WTC11 (cell line): ENCODE measurements around the gene RGS14. TPM values are rescaled to one million over a fixed set of nuclear protein-coding genes. Genes with fewer than 3 reads are reported as not detected.

Experiments
- ATAC-seq: fragments of 200-7000 bp; cut with Tn5 transposase; 2 replicates; pipeline ENCODE4 v1.10.0; 2021; ENCODE audit warnings: mild to moderate bottlenecking, moderate library complexity
- CTCF ChIA-PET: fragments of 300-600 bp; sonication (Branson Sonifier 250); formaldehyde crosslinking; loops from one replicate; lab custom pipeline; 2021; ENCODE audit warnings: antibody characterized with exemption; lab: Charles Lee
- POLR2A ChIA-PET: fragments of 350-600 bp; sonication (Branson Sonifier 250); formaldehyde crosslinking; loops from one replicate; lab custom pipeline; 2021; ENCODE audit warnings: antibody characterized with exemption; lab: Charles Lee
- DNase-seq: peaks from one replicate; pipeline ENCODE4 v3.0.0; 2021; ENCODE audit warnings: low spot score
- H3K27ac Mint-ChIP-seq: 2 replicates; pipeline ENCODE4 v1.8.0; 2021; ENCODE audit warnings: mixed read lengths
- H3K27me3 Mint-ChIP-seq: 2 replicates; pipeline ENCODE4 v1.8.0; 2021; ENCODE audit warnings: low read depth, mild to moderate bottlenecking, moderate library complexity, mixed read lengths
- H3K36me3 Mint-ChIP-seq: 2 replicates; pipeline ENCODE4 v1.8.0; 2021; ENCODE audit warnings: mixed read lengths
- H3K4me1 Mint-ChIP-seq: 2 replicates; pipeline ENCODE4 v1.8.0; 2022; ENCODE audit warnings: mixed read lengths
- H3K4me3 Mint-ChIP-seq: 2 replicates; pipeline ENCODE4 v1.8.0; 2021; ENCODE audit warnings: mild to moderate bottlenecking, moderate library complexity, mixed read lengths
- H3K9me3 Mint-ChIP-seq: 2 replicates; pipeline ENCODE4 v1.8.0; 2021; ENCODE audit warnings: mixed read lengths
- CREB1 ChIP-seq: sonication (generic); formaldehyde crosslinking; IDR thresholded peaks from 2 replicates; pipeline ENCODE4 v1.8.0; 2023; ENCODE audit warnings: mild to moderate bottlenecking, missing genetic modification reagents
- CREM ChIP-seq: sonication (generic); formaldehyde crosslinking; IDR thresholded peaks from 2 replicates; pipeline ENCODE4 v1.8.1; 2022; ENCODE audit warnings: mild to moderate bottlenecking, missing genetic modification reagents, moderate library complexity
- ETV6 ChIP-seq: sonication (generic); formaldehyde crosslinking; IDR thresholded peaks from 2 replicates; pipeline ENCODE4 v1.8.1; 2022; ENCODE audit warnings: mild to moderate bottlenecking, missing genetic modification reagents
- FOXK1 ChIP-seq: sonication (generic); formaldehyde crosslinking; IDR thresholded peaks from 2 replicates; pipeline ENCODE4 v1.8.0; 2022; ENCODE audit warnings: mild to moderate bottlenecking, moderate library complexity, missing genetic modification reagents
- HMGA2 ChIP-seq: fragments of 250-450 bp; sonication (Bioruptor Pico); IDR thresholded peaks from 2 replicates; pipeline ENCODE4 v1.4.0; 2021; ENCODE audit warnings: mild to moderate bottlenecking, moderate library complexity
- MAX ChIP-seq: sonication (generic); formaldehyde crosslinking; IDR thresholded peaks from 2 replicates; pipeline ENCODE4 v1.8.0; 2022; ENCODE audit warnings: mild to moderate bottlenecking, missing genetic modification reagents
- MXD4 ChIP-seq: fragments of 250-450 bp; sonication (Bioruptor Pico); IDR thresholded peaks from 2 replicates; pipeline ENCODE4 v1.8.0; 2021; ENCODE audit warnings: mild to moderate bottlenecking, moderate library complexity, borderline replicate concordance
- MYBL2 ChIP-seq: sonication (generic); formaldehyde crosslinking; IDR thresholded peaks from 2 replicates; pipeline ENCODE4 v1.8.1; 2023; ENCODE audit warnings: mild to moderate bottlenecking, moderate library complexity, missing genetic modification reagents
- NFE2L1 ChIP-seq: sonication (generic); formaldehyde crosslinking; IDR thresholded peaks from 2 replicates; pipeline ENCODE4 v1.8.1; 2023; ENCODE audit warnings: missing genetic modification reagents
- OVOL2 ChIP-seq: fragments of 250-450 bp; sonication (Bioruptor Pico); IDR thresholded peaks from 2 replicates; pipeline ENCODE4 v1.9.0; 2021; ENCODE audit warnings: mild to moderate bottlenecking, borderline replicate concordance
- RELA ChIP-seq: sonication (generic); formaldehyde crosslinking; IDR thresholded peaks from 2 replicates; pipeline ENCODE4 v1.8.1; 2022; ENCODE audit warnings: missing genetic modification reagents, mild to moderate bottlenecking, borderline replicate concordance
- SMAD4 ChIP-seq: sonication (generic); formaldehyde crosslinking; IDR thresholded peaks from 2 replicates; pipeline ENCODE4 v1.8.0; 2022; ENCODE audit warnings: mild to moderate bottlenecking, missing genetic modification reagents
- STAT6 ChIP-seq: sonication (generic); formaldehyde crosslinking; conservative IDR thresholded peaks from 2 replicates; pipeline ENCODE4 v1.8.1; 2023; ENCODE audit warnings: mild to moderate bottlenecking, low read depth, missing genetic modification reagents, moderate library complexity
- TEAD1 ChIP-seq: sonication (generic); formaldehyde crosslinking; IDR thresholded peaks from 2 replicates; pipeline ENCODE4 v1.8.0; 2022; ENCODE audit warnings: mild to moderate bottlenecking, missing genetic modification reagents
- TP53 ChIP-seq: sonication (generic); formaldehyde crosslinking; IDR thresholded peaks from 2 replicates; pipeline ENCODE4 v1.8.1; 2023; ENCODE audit warnings: mild to moderate bottlenecking, missing genetic modification reagents
- ZBTB21 ChIP-seq: sonication (generic); formaldehyde crosslinking; IDR thresholded peaks from 2 replicates; pipeline ENCODE4 v1.8.1; 2023; ENCODE audit warnings: mild to moderate bottlenecking, missing genetic modification reagents, borderline replicate concordance
- ZNF138 ChIP-seq: sonication (generic); formaldehyde crosslinking; conservative IDR thresholded peaks from 2 replicates; pipeline ENCODE4 v1.8.1; 2022; ENCODE audit warnings: mild to moderate bottlenecking, moderate library complexity, missing genetic modification reagents
- ZNF396 ChIP-seq: fragments of 250-450 bp; sonication (Bioruptor Pico); IDR thresholded peaks from 2 replicates; pipeline ENCODE4 v1.8.0; 2021; ENCODE audit warnings: mild to moderate bottlenecking, moderate library complexity, borderline replicate concordance
- ZNF425 ChIP-seq: fragments of 250-450 bp; sonication (Bioruptor Pico); conservative IDR thresholded peaks from 2 replicates; pipeline ENCODE4 v1.9.0; 2021; ENCODE audit warnings: mild to moderate bottlenecking
- total RNA-seq: library from RNA; stranded (reverse); gene quantifications from 3 replicates; pipeline ENCODE4 v1.2.3, GENCODE V29; 2021

The RGS14 gene
- total RNA-seq, 1 experiment from 2014 or later: 74.6 TPM

GRCh38 chr5:177370488-177371119 is 12.9 kb downstream of the RGS14 start (continued):
- TF ChIP-seq HMGA2 (CRISPR knock-in tag) (no peak), MAX (peak; percentile 90; the same call in 1 of the 2 replicates), TP53 (CRISPR knock-in tag) (peak; percentile 87; the same call in 1 of the 2 replicates), OVOL2 (CRISPR knock-in tag) (no peak), ETV6 (0 out of 2 replicates have a peak, but pooled peaks have one; percentile 49), SMAD4 (no peak), CREB1 (no peak), CREM (CRISPR knock-in tag) (no peak), MXD4 (no peak), FOXK1 (CRISPR knock-in tag) (peak; percentile 56; the same call in 1 of the 2 replicates), MYBL2 (no peak), ZNF138 (CRISPR knock-in tag) (0 out of 2 replicates have a peak, but pooled peaks have one; percentile 40), ZBTB21 (peak; percentile 84)
- TF ChIP-seq, all 79 proteins: peak for 16

GRCh38 chr5:177371120-177372033 is 13.7 kb downstream of the RGS14 start:
- peak overlapping the region; percentile 72 for H3K27ac Mint-ChIP-seq
- no peaks in the 10 kb centered on the region for H3K9me3 Mint-ChIP-seq
- ChIA-PET CTCF (interaction anchor here (0.6 to 13.2 kb wide), 41 partner anchors 7 to 829 kb away, joined by 3 to 216 read pairs (median 7); partner anchors contain the start of genes F12, FGFR4, GRK6 and LMAN2), POLR2A (interaction anchor here (0.6 to 1.8 kb wide), 12 partner anchors 11 to 166 kb away, joined by 3 to 9 read pairs (median 4); partner anchors contain the start of genes GRK6, LMAN2, MXD3 and PDLIM7)
- 0 out of 2 replicates have a peak, but pooled peaks have one; percentile 12 for TF ChIP-seq ETV6
- TF ChIP-seq FOXK1 (CRISPR knock-in tag): peak; percentile 10; the same call in 1 of the 2 replicates
- TF ChIP-seq STAT6 (CRISPR knock-in tag): no peak
- no peak for TF ChIP-seq NFE2L1 (CRISPR knock-in tag)
- TF ChIP-seq MAX: peak; percentile 32; the same call in 1 of the 2 replicates
- no peak for ATAC-seq
- peaks cover 5% of the 10 kb centered on the region for H3K27me3 Mint-ChIP-seq
- H3K4me1 Mint-ChIP-seq: peaks cover 50% of the 10 kb centered on the region
- peak overlapping the region; percentile 66 for H3K4me3 Mint-ChIP-seq
- peaks cover 13% of the 10 kb centered on the region for H3K36me3 Mint-ChIP-seq
- no peak for DNase-seq

GRCh38 chr5:177372034-177372896 is 14.5 kb downstream of the RGS14 start:
- Mint-ChIP-seq H3K9me3 (no peaks in the 10 kb centered on the region), H3K36me3 (peaks cover 13% of the 10 kb centered on the region), H3K27ac (no peak overlapping the region), H3K4me1 (peaks cover 47% of the 10 kb centered on the region), H3K27me3 (peaks cover 5% of the 10 kb centered on the region), H3K4me3 (peak overlapping the region; percentile 66; the same call in 1 of the 2 replicates)
- ChIA-PET POLR2A (interaction anchor here (1.1 to 1.3 kb wide), 3 partner anchors 10 to 36 kb away, joined by 3 to 5 read pairs (median 3); no protein-coding TSS in a partner anchor), CTCF (interaction anchor here (0.6 to 13.2 kb wide), 13 partner anchors 7 to 129 kb away, joined by 3 to 216 read pairs (median 55); partner anchors contain the start of genes GRK6, PFN3, PRR7 and SLC34A1)
- ATAC-seq (no peak), DNase-seq (no peak)
- TF ChIP-seq TEAD1 (CRISPR knock-in tag): no peak
- no peak for TF ChIP-seq ZNF425 (CRISPR knock-in tag)
- TF ChIP-seq MAX: no peak
- no peak for TF ChIP-seq RELA (CRISPR knock-in tag)
- no peak for TF ChIP-seq ZNF396 (CRISPR knock-in tag)
